Suprapubic skin (tissue), 4 donors: ENCODE results near the gene BAG3. TPM values are rescaled to one million over a fixed set of nuclear protein-coding genes. Genes with fewer than 3 reads are reported as not detected.

Experiments
- DNase-seq, 2 donors: peaks; one replicate each; pipeline ENCODE4 v3.0.0-alpha.2; 2019; ENCODE audit warnings: low spot score in 2 of 2
- H3K27ac ChIP-seq: fragments of 200-600 bp; sonication (generic); one replicate; pipeline ENCODE4 v1.5.1; 2019
- H3K27me3 ChIP-seq: fragments of 200-600 bp; sonication (generic); one replicate; pipeline ENCODE4 v1.5.1; 2019
- H3K36me3 ChIP-seq: fragments of 200-600 bp; sonication (generic); one replicate; pipeline ENCODE4 v1.5.1; 2019
- H3K4me1 ChIP-seq: fragments of 200-600 bp; sonication (generic); one replicate; pipeline ENCODE4 v1.5.1; 2019
- H3K4me3 ChIP-seq: fragments of 200-600 bp; sonication (generic); one replicate; pipeline ENCODE4 v1.5.1; 2019; ENCODE audit warnings: mild to moderate bottlenecking
- H3K9me3 ChIP-seq: fragments of 200-600 bp; sonication (generic); one replicate; pipeline ENCODE4 v1.5.1; 2019
- EP300 ChIP-seq: sonication (generic); formaldehyde crosslinking; IDR thresholded peaks from one replicate; pipeline ENCODE4 v1.6.1; 2017; ENCODE audit warnings: antibody characterized with exemption
- POLR2A ChIP-seq, 2 donors: fragments of 450-650 bp; IDR thresholded peaks; one replicate each; pipeline ENCODE4 v1.6.1; 2017; ENCODE audit warnings: antibody characterized with exemption in 2 of 2, mild to moderate bottlenecking in 2 of 2, moderate library complexity in 2 of 2
- POLR2AphosphoS5 ChIP-seq, 3 donors: sonication (generic); formaldehyde crosslinking; IDR thresholded peaks; one replicate each; pipeline ENCODE4 v1.6.1; 2017; ENCODE audit warnings: antibody characterized with exemption in 3 of 3
- WGBS: methylation state at CpG from one replicate; pipeline ENCODE4 v1.1.5; 2018; 5-methylcytosine and 5-hydroxymethylcytosine counted together
- total RNA-seq, 4 donors: library from RNA; depleted of rRNA; stranded (reverse); fragments of >200 nt; gene quantifications; one replicate each; pipeline ENCODE4 v1.1.0, GENCODE V29; 2016
- TF ChIP-seq, protein P1 (sequence below), 2 donors: fragments of 200-600 bp in 1 of 2; fragments of 450-650 bp in 1 of 2; sonication (generic) in 1 of 2; IDR thresholded peaks; one replicate each; pipeline ENCODE4 v1.5.1; 2016 to 2019; ENCODE audit warnings: antibody characterized with exemption in 2 of 2, mild to moderate bottlenecking in 1 of 2, moderate library complexity in 1 of 2

The BAG3 gene
- total RNA-seq, 4 donors from 2014 or later: 75.0 to 86.4 (median 78.0) TPM

DNA sequence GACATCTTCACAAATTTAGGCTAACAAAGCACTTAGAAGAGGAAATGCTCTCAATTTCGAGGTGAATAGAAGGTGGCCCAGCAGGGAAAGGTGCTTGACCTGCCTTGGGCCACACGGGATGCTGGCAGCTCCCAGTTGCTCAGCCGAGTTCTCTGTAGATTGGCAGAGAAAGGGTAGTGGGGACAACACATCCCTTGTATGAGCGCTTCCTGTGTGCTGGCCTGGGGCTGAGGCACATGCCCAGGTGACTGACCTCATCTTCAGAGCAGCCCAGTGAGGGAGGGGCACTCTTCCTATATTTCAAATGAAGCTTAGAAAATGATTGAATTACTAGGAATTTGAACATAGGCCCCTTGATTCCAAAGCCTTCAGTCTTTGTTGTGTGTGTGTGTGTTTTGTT, 20.2 kb downstream of the BAG3 start:
- no peak overlapping the region for H3K4me3 ChIP-seq
- TF ChIP-seq, protein P1, sequence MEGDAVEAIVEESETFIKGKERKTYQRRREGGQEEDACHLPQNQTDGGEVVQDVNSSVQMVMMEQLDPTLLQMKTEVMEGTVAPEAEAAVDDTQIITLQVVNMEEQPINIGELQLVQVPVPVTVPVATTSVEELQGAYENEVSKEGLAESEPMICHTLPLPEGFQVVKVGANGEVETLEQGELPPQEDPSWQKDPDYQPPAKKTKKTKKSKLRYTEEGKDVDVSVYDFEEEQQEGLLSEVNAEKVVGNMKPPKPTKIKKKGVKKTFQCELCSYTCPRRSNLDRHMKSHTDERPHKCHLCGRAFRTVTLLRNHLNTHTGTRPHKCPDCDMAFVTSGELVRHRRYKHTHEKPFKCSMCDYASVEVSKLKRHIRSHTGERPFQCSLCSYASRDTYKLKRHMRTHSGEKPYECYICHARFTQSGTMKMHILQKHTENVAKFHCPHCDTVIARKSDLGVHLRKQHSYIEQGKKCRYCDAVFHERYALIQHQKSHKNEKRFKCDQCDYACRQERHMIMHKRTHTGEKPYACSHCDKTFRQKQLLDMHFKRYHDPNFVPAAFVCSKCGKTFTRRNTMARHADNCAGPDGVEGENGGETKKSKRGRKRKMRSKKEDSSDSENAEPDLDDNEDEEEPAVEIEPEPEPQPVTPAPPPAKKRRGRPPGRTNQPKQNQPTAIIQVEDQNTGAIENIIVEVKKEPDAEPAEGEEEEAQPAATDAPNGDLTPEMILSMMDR (IDR thresholded peaks at IDR 0.05): no peak
- TF ChIP-seq POLR2AphosphoS5 (IDR thresholded peaks at IDR 0.05) (no peak), EP300 (no peak), POLR2A (IDR thresholded peaks at IDR 0.05) (no peak)
- no peaks in the 10 kb centered on the region for H3K27me3 ChIP-seq
- 78% methylated on average over 4 of the region's 4 CpGs for WGBS
- peaks cover 61% of the 10 kb centered on the region for H3K36me3 ChIP-seq
- H3K27ac ChIP-seq: no peak overlapping the region
- H3K9me3 ChIP-seq: no peaks in the 10 kb centered on the region
- H3K4me1 ChIP-seq: peaks cover 45% of the 10 kb centered on the region
- DNase-seq: no peak

DNA sequence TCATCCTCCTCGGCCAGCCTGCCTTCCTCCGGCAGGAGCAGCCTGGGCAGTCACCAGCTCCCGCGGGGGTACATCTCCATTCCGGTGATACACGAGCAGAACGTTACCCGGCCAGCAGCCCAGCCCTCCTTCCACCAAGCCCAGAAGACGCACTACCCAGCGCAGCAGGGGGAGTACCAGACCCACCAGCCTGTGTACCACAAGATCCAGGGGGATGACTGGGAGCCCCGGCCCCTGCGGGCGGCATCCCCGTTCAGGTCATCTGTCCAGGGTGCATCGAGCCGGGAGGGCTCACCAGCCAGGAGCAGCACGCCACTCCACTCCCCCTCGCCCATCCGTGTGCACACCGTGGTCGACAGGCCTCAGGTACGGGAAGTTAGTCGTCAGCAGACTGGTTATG, 21.1 kb downstream of the BAG3 start:
- no peaks in the 10 kb centered on the region for H3K27me3 ChIP-seq
- no peak overlapping the region for H3K27ac ChIP-seq
- peaks cover 70% of the 10 kb centered on the region for H3K36me3 ChIP-seq
- no peaks in the 10 kb centered on the region for H3K9me3 ChIP-seq
- H3K4me1 ChIP-seq: peaks cover 40% of the 10 kb centered on the region
- no peak for DNase-seq
- WGBS: 87% methylated on average over 16 of the region's 23 CpGs
- TF ChIP-seq, protein P1 (IDR thresholded peaks at IDR 0.05): no peak
- TF ChIP-seq POLR2AphosphoS5 (IDR thresholded peaks at IDR 0.05) (no peak), EP300 (no peak)
- H3K4me3 ChIP-seq: no peak overlapping the region

DNA sequence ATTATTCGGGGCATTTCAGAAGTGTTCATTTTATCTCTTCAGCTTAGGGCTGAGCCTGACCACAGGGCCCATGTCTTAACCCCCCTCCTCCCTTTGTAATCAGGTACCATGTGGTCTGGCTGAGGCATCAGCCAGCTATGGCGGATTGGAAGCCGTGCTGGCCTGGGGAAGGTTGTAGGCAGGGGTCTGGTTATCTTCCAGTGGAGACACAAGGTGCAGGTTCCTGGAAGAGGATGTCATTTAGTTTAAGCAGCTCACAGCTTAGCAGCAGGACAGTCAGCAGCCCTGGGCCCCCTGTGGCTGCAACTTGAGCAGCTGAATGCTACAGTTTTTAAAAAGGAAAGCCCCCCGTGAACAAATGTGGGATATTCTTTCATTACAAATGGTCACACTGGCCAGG, 22.1 kb downstream of the BAG3 start:
- no peak overlapping the region for H3K4me3 ChIP-seq
- H3K4me1 ChIP-seq: peaks cover 30% of the 10 kb centered on the region
- H3K27me3 ChIP-seq: no peaks in the 10 kb centered on the region
- H3K27ac ChIP-seq: no peak overlapping the region
- no peaks in the 10 kb centered on the region for H3K9me3 ChIP-seq
- TF ChIP-seq EP300: no peak
- TF ChIP-seq, protein P1 (IDR thresholded peaks at IDR 0.05): no peak
- no peak for TF ChIP-seq POLR2A (IDR thresholded peaks at IDR 0.05)
- no peak for TF ChIP-seq POLR2AphosphoS5 (IDR thresholded peaks at IDR 0.05)
- peaks cover 79% of the 10 kb centered on the region for H3K36me3 ChIP-seq
- no peak for DNase-seq
- 76% methylated on average over 4 of the region's 4 CpGs for WGBS

DNA sequence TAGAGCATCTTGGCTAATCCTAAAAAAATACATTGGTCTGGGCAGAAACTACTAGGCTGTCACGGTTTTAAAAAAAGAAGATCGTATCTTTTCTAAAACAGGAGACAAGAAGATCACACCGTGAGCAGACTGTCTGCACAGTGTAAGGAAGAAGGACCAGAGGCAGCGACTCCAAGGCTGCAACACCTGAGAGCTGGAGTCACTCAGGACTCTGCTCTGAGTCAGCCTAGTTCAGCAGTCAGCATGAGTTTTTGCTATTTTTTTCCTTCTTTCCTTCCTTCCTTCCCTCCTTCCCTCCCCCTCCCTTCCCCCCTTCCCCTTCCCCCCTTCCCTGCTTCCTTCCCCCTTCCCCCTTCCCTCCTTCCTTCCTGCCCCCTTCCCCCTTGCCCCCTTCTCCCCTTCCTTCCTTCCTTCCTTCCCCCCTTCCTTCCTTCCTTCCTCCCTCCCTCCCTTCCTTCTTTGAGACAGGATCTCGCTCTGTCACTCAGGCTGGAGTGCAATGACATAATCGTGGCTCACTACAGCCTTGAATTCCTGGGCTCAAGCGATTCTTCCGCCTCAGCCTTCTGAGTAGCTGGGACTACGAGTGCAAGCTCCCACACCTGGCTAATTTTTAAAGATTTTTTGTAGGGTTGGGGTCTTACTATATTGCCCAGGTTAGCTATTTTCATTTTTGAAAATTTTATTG, 24.4 kb downstream of the BAG3 start:
- Histone ChIP-seq H3K4me3 (no peak overlapping the region), H3K27ac (no peak overlapping the region), H3K36me3 (peaks cover 72% of the 10 kb centered on the region), H3K4me1 (peaks cover 20% of the 10 kb centered on the region), H3K27me3 (no peaks in the 10 kb centered on the region), H3K9me3 (no peaks in the 10 kb centered on the region)
- 55% methylated on average over 9 of the region's 9 CpGs for WGBS
- no peak for DNase-seq
- TF ChIP-seq POLR2AphosphoS5 (IDR thresholded peaks at IDR 0.05): no peak
- TF ChIP-seq, protein P1 (IDR thresholded peaks at IDR 0.05): no peak
- TF ChIP-seq POLR2A (IDR thresholded peaks at IDR 0.05): no peak
- no peak for TF ChIP-seq EP300

DNA sequence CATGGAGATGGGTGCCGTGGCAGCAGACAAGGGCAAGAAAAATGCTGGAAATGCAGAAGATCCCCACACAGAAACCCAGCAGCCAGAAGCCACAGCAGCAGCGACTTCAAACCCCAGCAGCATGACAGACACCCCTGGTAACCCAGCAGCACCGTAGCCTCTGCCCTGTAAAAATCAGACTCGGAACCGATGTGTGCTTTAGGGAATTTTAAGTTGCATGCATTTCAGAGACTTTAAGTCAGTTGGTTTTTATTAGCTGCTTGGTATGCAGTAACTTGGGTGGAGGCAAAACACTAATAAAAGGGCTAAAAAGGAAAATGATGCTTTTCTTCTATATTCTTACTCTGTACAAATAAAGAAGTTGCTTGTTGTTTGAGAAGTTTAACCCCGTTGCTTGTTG, 25.9 kb downstream of the BAG3 start:
- Histone ChIP-seq H3K9me3 (no peaks in the 10 kb centered on the region), H3K27me3 (no peaks in the 10 kb centered on the region), H3K4me3 (no peak overlapping the region), H3K27ac (no peak overlapping the region), H3K4me1 (peaks cover 27% of the 10 kb centered on the region), H3K36me3 (peaks cover 57% of the 10 kb centered on the region)
- no peak for DNase-seq
- TF ChIP-seq POLR2A (IDR thresholded peaks at IDR 0.05): no peak
- TF ChIP-seq POLR2AphosphoS5 (IDR thresholded peaks at IDR 0.05): no peak
- no peak for TF ChIP-seq EP300
- TF ChIP-seq, protein P1 (IDR thresholded peaks at IDR 0.05): no peak
- WGBS: 71% methylated on average over 6 of the region's 6 CpGs
